ENCODE data around the gene KASH5.

Gene KASH5

DNA sequence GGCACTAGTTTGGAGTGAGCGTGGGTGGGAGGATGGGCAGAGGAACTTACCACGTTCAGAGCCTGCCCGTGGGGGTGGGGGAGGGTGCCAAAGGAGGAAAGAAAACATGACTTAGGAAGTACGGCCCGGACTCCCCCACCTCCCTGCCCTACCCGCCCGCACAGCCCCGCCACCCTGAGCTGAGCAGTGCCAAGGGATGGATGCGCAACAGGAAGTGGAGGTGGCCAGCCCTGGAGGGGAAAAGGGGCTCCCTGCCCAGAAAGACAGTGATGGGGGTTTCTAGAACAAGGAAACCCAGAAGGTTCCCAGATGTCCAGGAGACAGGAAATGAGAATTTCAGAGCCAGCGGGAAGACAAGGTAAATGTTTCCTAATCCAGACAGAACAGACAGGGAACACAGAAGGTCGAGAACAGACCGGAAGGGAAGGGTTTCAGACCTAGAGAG, 32.1 kb upstream of the KASH5 start:
- DNase-seq (ENCODE audit: low read depth) = peak; percentile 48
- no peak overlapping the region for H3K4me3 ChIP-seq (ENCODE audit: low read length)

DNA sequence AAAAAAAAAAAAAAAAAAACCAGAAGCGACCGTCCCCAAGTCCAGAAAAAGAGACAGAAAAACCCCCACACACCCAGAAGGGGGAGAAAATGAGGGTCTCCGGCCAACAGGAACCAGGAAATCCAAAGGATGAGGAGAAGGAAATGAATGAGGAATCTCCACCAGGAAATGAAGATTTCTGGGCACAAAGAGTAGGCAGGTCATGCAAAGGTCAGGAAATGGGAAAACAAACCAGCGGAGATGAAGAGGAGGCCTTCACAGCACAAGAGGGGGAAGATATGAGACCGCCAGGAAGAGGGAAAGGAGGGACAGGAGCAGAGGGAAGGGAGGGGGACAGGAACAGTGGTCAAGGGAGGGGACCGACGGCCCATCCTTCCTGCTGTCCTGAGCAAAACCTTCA, 31.7 kb upstream of the KASH5 start:
- TF ChIP-seq, protein P1, sequence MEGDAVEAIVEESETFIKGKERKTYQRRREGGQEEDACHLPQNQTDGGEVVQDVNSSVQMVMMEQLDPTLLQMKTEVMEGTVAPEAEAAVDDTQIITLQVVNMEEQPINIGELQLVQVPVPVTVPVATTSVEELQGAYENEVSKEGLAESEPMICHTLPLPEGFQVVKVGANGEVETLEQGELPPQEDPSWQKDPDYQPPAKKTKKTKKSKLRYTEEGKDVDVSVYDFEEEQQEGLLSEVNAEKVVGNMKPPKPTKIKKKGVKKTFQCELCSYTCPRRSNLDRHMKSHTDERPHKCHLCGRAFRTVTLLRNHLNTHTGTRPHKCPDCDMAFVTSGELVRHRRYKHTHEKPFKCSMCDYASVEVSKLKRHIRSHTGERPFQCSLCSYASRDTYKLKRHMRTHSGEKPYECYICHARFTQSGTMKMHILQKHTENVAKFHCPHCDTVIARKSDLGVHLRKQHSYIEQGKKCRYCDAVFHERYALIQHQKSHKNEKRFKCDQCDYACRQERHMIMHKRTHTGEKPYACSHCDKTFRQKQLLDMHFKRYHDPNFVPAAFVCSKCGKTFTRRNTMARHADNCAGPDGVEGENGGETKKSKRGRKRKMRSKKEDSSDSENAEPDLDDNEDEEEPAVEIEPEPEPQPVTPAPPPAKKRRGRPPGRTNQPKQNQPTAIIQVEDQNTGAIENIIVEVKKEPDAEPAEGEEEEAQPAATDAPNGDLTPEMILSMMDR (conservative IDR thresholded peaks at IDR 0.05; ENCODE audit: low read length) = no peak
- no peak for DNase-seq (ENCODE audit: low read depth)
- H3K4me3 ChIP-seq (ENCODE audit: low read length) = no peak overlapping the region

More for the DNA sequence above, 32.1 kb upstream of the KASH5 start:
- TF ChIP-seq, protein P1 (conservative IDR thresholded peaks at IDR 0.05; ENCODE audit: low read length) = no peak

- no peak for DNase-seq (ENCODE audit: low read depth)
- TF ChIP-seq, protein P1 (conservative IDR thresholded peaks at IDR 0.05; ENCODE audit: low read length) = no peak
- H3K4me3 ChIP-seq (ENCODE audit: low read length) = no peak overlapping the region
These were observed 30.9 kb upstream of the KASH5 start for GRCh38 chr19:49357186-49357585.

- no peak for DNase-seq (ENCODE audit: low read depth)
- TF ChIP-seq, protein P1 (conservative IDR thresholded peaks at IDR 0.05; ENCODE audit: low read length) = no peak
- no peak overlapping the region for H3K4me3 ChIP-seq (ENCODE audit: low read length)
These were observed 27.9 kb upstream of the KASH5 start for GRCh38 chr19:49359851-49360820.

DNA sequence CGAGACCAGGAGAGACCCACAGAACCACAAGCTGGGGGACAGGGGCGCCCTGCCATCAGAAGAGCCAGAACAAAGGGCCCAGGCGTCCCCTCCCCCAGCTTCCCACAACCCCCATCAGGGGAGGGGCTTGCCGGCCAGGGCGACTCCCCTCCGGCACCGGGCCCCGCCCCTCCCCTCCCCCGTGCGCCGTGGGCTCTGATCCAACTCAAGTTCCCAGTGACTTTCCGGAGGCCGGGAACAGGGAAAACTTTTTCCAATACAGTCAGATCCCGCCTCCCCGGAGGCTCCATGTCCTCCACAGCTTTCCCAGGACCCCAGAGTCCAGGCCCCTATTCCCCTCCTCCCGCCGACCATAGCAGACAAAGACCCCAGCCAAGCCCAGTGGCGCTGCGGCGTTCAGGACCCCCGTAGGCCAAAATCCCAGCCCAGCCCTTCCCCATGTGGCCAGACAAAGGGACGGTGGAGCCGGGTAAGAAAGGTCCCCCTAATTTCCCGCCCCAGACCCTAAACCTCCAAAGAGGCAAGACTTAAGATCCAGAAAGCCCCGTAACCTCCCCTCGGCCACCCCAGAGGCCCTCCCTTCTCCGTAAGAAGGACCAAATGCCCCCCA, 26.5 kb upstream of the KASH5 start:
- H3K4me3 ChIP-seq (ENCODE audit: low read length) = peak overlapping the region; percentile 84
- TF ChIP-seq, protein P1 (conservative IDR thresholded peaks at IDR 0.05; ENCODE audit: low read length) = no peak
- peak; percentile 81 for DNase-seq (ENCODE audit: low read depth)

GRCh38 chr19:49362048-49362928, 25.8 kb upstream of the KASH5 start, which contains the start of gene TEAD2:
TEAD2 (minus strand) TSS chr19:49362416; CDS start chr19:49360075, 2,341 bp downstream.
- TF ChIP-seq, protein P1 (conservative IDR thresholded peaks at IDR 0.05; ENCODE audit: low read length) = no peak
- peak within 1 kb of the TSS; percentile 84 for H3K4me3 ChIP-seq (ENCODE audit: low read length)
- DNase-seq (ENCODE audit: low read depth) = peak; percentile 46

Data from AG10803 (cell line).